Body of pancreas (tissue), 4 donors: ENCODE results near the gene SETBP1. TPM values are rescaled to one million over a fixed set of nuclear protein-coding genes. Genes with fewer than 3 reads are reported as not detected.

Source experiments
- ATAC-seq: fragments of 150-250 bp; one replicate; pipeline ENCODE4 v1.9.1; 2016
- DNase-seq, 4 donors: peaks; one replicate each; pipeline ENCODE4 v3.0.0-alpha.2; 2019
- H3K27ac ChIP-seq, 4 donors: fragments of 200-600 bp; sonication (generic); 1 replicate in 3 of 4; 2 replicates in 1 of 4; pipeline versions ENCODE4 v1.5.1 to v1.6.1; 2016 to 2019; ENCODE audit warnings: mild to moderate bottlenecking in 1 of 4, mixed read lengths in 1 of 4, moderate library complexity in 1 of 4
- H3K27me3 ChIP-seq, 2 donors: fragments of 200-600 bp; sonication (generic); one replicate each; pipeline ENCODE4 v1.6.0; 2016; ENCODE audit warnings: mild to moderate bottlenecking in 1 of 2
- H3K36me3 ChIP-seq, 2 donors: fragments of 200-600 bp; sonication (generic); replicated peaks in 1 of 2; 2 replicates each; pipeline ENCODE4 v1.5.1; 2016; ENCODE audit warnings: low read depth in 2 of 2; ENCODE audit not compliant: insufficient read depth in 1 of 2
- H3K4me1 ChIP-seq: fragments of 200-600 bp; sonication (generic); one replicate; pipeline ENCODE4 v1.6.0; 2016
- H3K4me3 ChIP-seq, 2 donors: fragments of 200-600 bp; sonication (generic); 1 replicate in 1 of 2; 2 replicates in 1 of 2; pipeline ENCODE4 v1.5.1; 2016 to 2019
- H3K9me3 ChIP-seq, 3 donors: fragments of 200-600 bp; sonication (generic); 1 replicate in 2 of 3; 2 replicates in 1 of 3; pipeline ENCODE4 v1.5.1; 2016
- POLR2A ChIP-seq, 3 donors: fragments of 450-650 bp; IDR thresholded peaks; one replicate each; pipeline ENCODE4 v1.6.1; 2016; ENCODE audit warnings: antibody characterized with exemption in 3 of 3, mild to moderate bottlenecking in 2 of 3
- WGBS, 2 donors: methylation state at CpG; one replicate each; pipeline ENCODE4 v1.1.5; 2017; 5-methylcytosine and 5-hydroxymethylcytosine counted together
- intact Hi-C: fragments of 100-400 bp; cut with DNase I; formaldehyde crosslinking; loops from one replicate; pipeline ENCODE4 v1.15.1; 2023
- total RNA-seq, 2 donors: library from RNA; depleted of rRNA; stranded (reverse); fragments of >200 nt; gene quantifications; one replicate each; pipeline ENCODE4 v1.1.0, GENCODE V29; 2016
- TF ChIP-seq, protein P1 (sequence below), 7 experiments: fragments of 450-650 bp in 4 of 7; fragments of 200-600 bp in 3 of 7; sonication (generic) in 3 of 7; IDR thresholded peaks; one replicate each; pipeline ENCODE4 v1.5.1; 2016 to 2019; ENCODE audit warnings: antibody characterized with exemption in 7 of 7

SETBP1 gene
- total RNA-seq, 2 donors from 2014 or later: 23.6 to 37.2 TPM

GRCh38 chr18:44702594-44702993, 21.9 kb downstream of the SETBP1 start:
- no peaks in the 10 kb centered on the region for H3K27me3 ChIP-seq
- no peak for ATAC-seq
- peaks cover 43% of the 10 kb centered on the region for H3K4me1 ChIP-seq
- H3K27ac ChIP-seq: no peak overlapping the region
- H3K36me3 ChIP-seq: no peaks in the 10 kb centered on the region
- WGBS, 2 donors: 100% methylated on average over 1 of the region's 1 CpG
- intact Hi-C loops: no loop called here
- DNase-seq: no peak
- TF ChIP-seq, protein P1, sequence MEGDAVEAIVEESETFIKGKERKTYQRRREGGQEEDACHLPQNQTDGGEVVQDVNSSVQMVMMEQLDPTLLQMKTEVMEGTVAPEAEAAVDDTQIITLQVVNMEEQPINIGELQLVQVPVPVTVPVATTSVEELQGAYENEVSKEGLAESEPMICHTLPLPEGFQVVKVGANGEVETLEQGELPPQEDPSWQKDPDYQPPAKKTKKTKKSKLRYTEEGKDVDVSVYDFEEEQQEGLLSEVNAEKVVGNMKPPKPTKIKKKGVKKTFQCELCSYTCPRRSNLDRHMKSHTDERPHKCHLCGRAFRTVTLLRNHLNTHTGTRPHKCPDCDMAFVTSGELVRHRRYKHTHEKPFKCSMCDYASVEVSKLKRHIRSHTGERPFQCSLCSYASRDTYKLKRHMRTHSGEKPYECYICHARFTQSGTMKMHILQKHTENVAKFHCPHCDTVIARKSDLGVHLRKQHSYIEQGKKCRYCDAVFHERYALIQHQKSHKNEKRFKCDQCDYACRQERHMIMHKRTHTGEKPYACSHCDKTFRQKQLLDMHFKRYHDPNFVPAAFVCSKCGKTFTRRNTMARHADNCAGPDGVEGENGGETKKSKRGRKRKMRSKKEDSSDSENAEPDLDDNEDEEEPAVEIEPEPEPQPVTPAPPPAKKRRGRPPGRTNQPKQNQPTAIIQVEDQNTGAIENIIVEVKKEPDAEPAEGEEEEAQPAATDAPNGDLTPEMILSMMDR (IDR thresholded peaks at IDR 0.05): no peak
- TF ChIP-seq POLR2A (IDR thresholded peaks at IDR 0.05): no peak
- no peaks in the 10 kb centered on the region for H3K9me3 ChIP-seq
- no peak overlapping the region for H3K4me3 ChIP-seq

DNA sequence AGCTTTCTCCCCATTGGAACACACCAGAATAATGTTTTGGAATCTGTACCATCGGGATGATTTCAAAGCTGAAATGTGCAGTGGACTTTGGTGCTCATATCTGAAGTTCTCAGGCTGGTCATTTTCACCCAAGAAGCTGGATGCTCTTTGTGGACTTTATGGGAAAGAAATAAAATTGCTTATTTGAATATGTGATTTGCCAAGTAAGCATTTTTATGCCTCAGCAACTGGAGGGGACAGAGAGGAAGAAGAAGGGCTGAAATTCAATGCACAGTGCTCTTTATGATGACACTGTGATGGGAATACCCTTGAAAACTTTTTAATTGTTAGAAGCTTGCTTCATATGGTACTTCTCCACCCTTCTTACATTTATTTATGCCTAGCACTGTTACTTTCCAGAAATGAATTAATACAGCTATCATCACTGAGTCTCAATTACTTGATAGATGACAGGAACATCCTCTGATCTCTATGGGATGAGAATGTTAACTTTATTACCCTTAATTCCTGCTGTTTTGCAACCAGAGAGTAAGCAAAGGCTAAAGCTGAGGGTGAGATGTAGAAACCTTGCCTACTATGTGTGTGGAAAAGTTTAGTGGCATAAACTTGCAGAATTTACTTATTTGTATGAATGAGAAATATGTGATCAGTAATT, 23.6 kb downstream of the SETBP1 start:
- ATAC-seq: no peak
- H3K36me3 ChIP-seq: no peaks in the 10 kb centered on the region
- H3K27ac ChIP-seq: no peak overlapping the region
- no peak overlapping the region for H3K4me3 ChIP-seq
- H3K27me3 ChIP-seq: no peaks in the 10 kb centered on the region
- no peaks in the 10 kb centered on the region for H3K9me3 ChIP-seq
- DNase-seq: no peak
- TF ChIP-seq, protein P1 (IDR thresholded peaks at IDR 0.05): no peak
- no peak for TF ChIP-seq POLR2A (IDR thresholded peaks at IDR 0.05)
- peaks cover 46% of the 10 kb centered on the region for H3K4me1 ChIP-seq
- intact Hi-C loops: no loop called here
- 100% methylated on average over 1 of the region's 1 CpG for WGBS, 2 donors

DNA sequence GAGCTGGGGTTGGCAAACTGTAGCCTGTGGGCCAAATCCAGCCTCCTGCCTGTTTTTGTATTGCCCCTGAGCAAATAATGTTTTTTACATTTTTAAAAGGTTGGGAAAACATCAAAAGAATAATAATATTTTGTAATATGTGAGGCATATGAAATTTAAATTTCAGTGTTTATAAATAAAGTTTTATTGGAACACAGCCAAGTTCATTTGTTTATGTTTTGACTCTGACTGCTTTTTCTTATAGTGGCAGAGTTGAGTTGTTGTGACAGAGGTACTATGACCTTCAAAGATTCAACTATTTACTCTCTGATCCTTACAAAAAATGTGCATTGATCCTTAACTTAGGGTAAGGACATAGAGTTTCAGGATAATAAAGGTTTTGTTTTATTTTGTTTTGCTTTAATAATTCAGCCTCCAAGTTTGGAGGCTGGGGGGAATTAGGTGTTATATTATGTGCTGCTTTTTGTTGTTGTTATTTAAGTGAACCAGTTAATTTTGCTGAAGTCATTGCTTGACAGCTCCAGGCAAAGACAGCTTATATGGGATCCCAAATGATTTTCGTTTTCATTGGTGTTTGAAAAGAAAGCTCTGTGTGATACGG, 24.5 kb downstream of the SETBP1 start:
- Histone ChIP-seq H3K4me3 (no peak overlapping the region), H3K4me1 (peaks cover 40% of the 10 kb centered on the region), H3K27ac (no peak overlapping the region), H3K27me3 (no peaks in the 10 kb centered on the region), H3K9me3 (no peaks in the 10 kb centered on the region), H3K36me3 (no peaks in the 10 kb centered on the region)
- intact Hi-C loops: no loop called here
- ATAC-seq: no peak
- no peak for DNase-seq
- no peak for TF ChIP-seq POLR2A (IDR thresholded peaks at IDR 0.05)
- TF ChIP-seq, protein P1 (IDR thresholded peaks at IDR 0.05): no peak
- WGBS, 2 donors: 85 to 89% methylated on average over 2 of the region's 2 CpGs

- no peak for TF ChIP-seq POLR2A (IDR thresholded peaks at IDR 0.05)
- TF ChIP-seq, protein P1 (IDR thresholded peaks at IDR 0.05): no peak
- no peaks in the 10 kb centered on the region for H3K27me3 ChIP-seq
- peaks cover 36% of the 10 kb centered on the region for H3K4me1 ChIP-seq
- no peak overlapping the region for H3K27ac ChIP-seq
- no peak overlapping the region for H3K4me3 ChIP-seq
- no peaks in the 10 kb centered on the region for H3K9me3 ChIP-seq
- no peaks in the 10 kb centered on the region for H3K36me3 ChIP-seq
- DNase-seq (no peak), ATAC-seq (no peak)
- intact Hi-C loops: no loop called here
- 60 to 61% methylated on average over 9 of the region's 9 CpGs for WGBS, 2 donors
These were observed 27.9 kb downstream of the SETBP1 start for GRCh38 chr18:44708451-44709083.
